OCI-LY1 (cell line): ENCODE results near the gene POU6F2.

Experiments used
- H2AFZ ChIP-seq: fragments of 200-600 bp; sonication (generic), shearing (Covaris generic); 2 replicates; pipeline ENCODE4 v1.6.0; 2014; ENCODE audit warnings: antibody characterized with exemption, mild to moderate bottlenecking, low read length
- H3F3A ChIP-seq: fragments of 200-600 bp; sonication (generic), shearing (Covaris generic); 2 replicates; pipeline ENCODE4 v1.6.0; 2014; ENCODE audit warnings: mild to moderate bottlenecking, antibody characterized with exemption, low read length, moderate library complexity; ENCODE audit not compliant: insufficient read depth
- H3K27ac ChIP-seq: fragments of 200-600 bp; sonication (generic); 2 replicates; pipeline ENCODE4 v1.5.1; 2014; ENCODE audit warnings: low read length, mixed run types, mild to moderate bottlenecking, low read depth; ENCODE audit not compliant: poor library complexity, severe bottlenecking
- H3K27me3 ChIP-seq: fragments of 200-600 bp; sonication (generic); 2 replicates; pipeline ENCODE4 v1.6.0; 2014; ENCODE audit warnings: antibody characterized with exemption, mild to moderate bottlenecking, low read length, moderate library complexity; ENCODE audit not compliant: insufficient read depth
- H3K36me3 ChIP-seq: fragments of 200-600 bp; sonication (generic); 2 replicates; pipeline ENCODE4 v1.6.1; 2014; ENCODE audit warnings: mild to moderate bottlenecking, antibody characterized with exemption, low read length, moderate library complexity, mixed read lengths; ENCODE audit not compliant: insufficient read depth
- H3K4me1 ChIP-seq: fragments of 200-600 bp; sonication (generic); 2 replicates; pipeline ENCODE4 v1.5.1; 2014; ENCODE audit warnings: mild to moderate bottlenecking, low read length, moderate library complexity; ENCODE audit not compliant: insufficient read depth, severe bottlenecking
- H3K4me2 ChIP-seq: fragments of 200-600 bp; sonication (generic), shearing (Covaris generic); 2 replicates; pipeline ENCODE4 v1.6.1; 2014; ENCODE audit warnings: low read length
- H3K4me3 ChIP-seq: fragments of 200-600 bp; sonication (generic); 2 replicates; pipeline ENCODE4 v1.5.1; 2014; ENCODE audit warnings: low read length, low read depth, mild to moderate bottlenecking, mixed read lengths; ENCODE audit not compliant: poor library complexity, severe bottlenecking
- H3K79me2 ChIP-seq: fragments of 200-600 bp; shearing (Covaris generic); 2 replicates; pipeline ENCODE4 v1.6.1; 2016; ENCODE audit warnings: mixed run types, low read length, mixed read lengths; ENCODE audit not compliant: insufficient read depth
- H3K9ac ChIP-seq: fragments of 200-600 bp; sonication (generic), shearing (Covaris generic); 2 replicates; pipeline ENCODE4 v1.6.1; 2014; ENCODE audit warnings: mild to moderate bottlenecking, low read length, mixed read lengths
- H3K9me2 ChIP-seq: fragments of 200-600 bp; sonication (generic), shearing (Covaris generic); 2 replicates; pipeline ENCODE4 v1.6.1; 2014; ENCODE audit warnings: low read depth, mild to moderate bottlenecking, low read length, mixed read lengths
- H3K9me3 ChIP-seq: fragments of 200-600 bp; shearing (Covaris generic); 2 replicates; pipeline ENCODE4 v1.6.1; 2014; ENCODE audit warnings: low read length, mixed read lengths
- H4K20me1 ChIP-seq: fragments of 200-600 bp; sonication (generic), shearing (Covaris generic); 2 replicates; pipeline ENCODE4 v1.6.0; 2016; ENCODE audit warnings: mild to moderate bottlenecking, low read length; ENCODE audit not compliant: insufficient read depth
- EZH2 ChIP-seq: fragments of 200-600 bp; sonication (generic), shearing (Covaris generic); IDR thresholded peaks from 2 replicates; pipeline ENCODE4 v1.8.0; 2017; ENCODE audit warnings: borderline replicate concordance, mixed run types, mild to moderate bottlenecking, antibody characterized with exemption, low read length, moderate library complexity, mixed read lengths
- TF ChIP-seq, protein P1 (sequence below): fragments of 200-600 bp; sonication (generic), shearing (Covaris generic); IDR thresholded peaks from 2 replicates; pipeline ENCODE4 v1.5.1; 2017; ENCODE audit warnings: mild to moderate bottlenecking, antibody characterized with exemption, low read length, moderate library complexity, mixed read lengths

POU6F2 gene

DNA sequence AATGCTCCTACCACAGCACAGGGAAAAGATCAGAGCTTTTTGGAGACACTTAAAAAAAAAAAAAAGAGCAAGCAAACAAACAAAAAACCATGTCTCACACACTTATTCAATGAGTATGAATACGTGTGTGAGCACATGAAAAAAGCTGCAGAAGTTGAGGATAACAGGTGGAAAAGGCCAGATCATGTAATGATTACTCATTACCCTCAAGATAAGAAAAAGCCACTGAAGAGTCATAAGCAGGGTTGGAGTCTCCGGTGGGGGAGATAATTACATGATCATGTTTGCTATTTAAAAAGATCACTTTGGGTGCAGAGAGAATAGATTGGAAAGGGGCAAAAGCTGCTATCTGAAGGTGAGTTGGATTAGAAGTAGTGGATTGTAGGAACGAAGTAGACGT is 77.0 kb downstream of the POU6F2 start:
- Histone ChIP-seq H3K9me2 (no peaks in the 10 kb centered on the region), H3K27ac (no peak overlapping the region), H3K79me2 (no peaks in the 10 kb centered on the region), H3K9ac (no peak overlapping the region), H3K4me2 (no peak overlapping the region), H3F3A (no peaks in the 10 kb centered on the region), H3K4me1 (no peaks in the 10 kb centered on the region), H3K4me3 (no peak overlapping the region), H4K20me1 (no peaks in the 10 kb centered on the region), H2AFZ (no peak overlapping the region), H3K9me3 (peaks cover 2% of the 10 kb centered on the region; the same call in 1 of the 2 replicates), H3K27me3 (no peaks in the 10 kb centered on the region), H3K36me3 (no peaks in the 10 kb centered on the region)
- TF ChIP-seq, protein P1, sequence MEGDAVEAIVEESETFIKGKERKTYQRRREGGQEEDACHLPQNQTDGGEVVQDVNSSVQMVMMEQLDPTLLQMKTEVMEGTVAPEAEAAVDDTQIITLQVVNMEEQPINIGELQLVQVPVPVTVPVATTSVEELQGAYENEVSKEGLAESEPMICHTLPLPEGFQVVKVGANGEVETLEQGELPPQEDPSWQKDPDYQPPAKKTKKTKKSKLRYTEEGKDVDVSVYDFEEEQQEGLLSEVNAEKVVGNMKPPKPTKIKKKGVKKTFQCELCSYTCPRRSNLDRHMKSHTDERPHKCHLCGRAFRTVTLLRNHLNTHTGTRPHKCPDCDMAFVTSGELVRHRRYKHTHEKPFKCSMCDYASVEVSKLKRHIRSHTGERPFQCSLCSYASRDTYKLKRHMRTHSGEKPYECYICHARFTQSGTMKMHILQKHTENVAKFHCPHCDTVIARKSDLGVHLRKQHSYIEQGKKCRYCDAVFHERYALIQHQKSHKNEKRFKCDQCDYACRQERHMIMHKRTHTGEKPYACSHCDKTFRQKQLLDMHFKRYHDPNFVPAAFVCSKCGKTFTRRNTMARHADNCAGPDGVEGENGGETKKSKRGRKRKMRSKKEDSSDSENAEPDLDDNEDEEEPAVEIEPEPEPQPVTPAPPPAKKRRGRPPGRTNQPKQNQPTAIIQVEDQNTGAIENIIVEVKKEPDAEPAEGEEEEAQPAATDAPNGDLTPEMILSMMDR: no peak
- TF ChIP-seq EZH2: no peak

DNA sequence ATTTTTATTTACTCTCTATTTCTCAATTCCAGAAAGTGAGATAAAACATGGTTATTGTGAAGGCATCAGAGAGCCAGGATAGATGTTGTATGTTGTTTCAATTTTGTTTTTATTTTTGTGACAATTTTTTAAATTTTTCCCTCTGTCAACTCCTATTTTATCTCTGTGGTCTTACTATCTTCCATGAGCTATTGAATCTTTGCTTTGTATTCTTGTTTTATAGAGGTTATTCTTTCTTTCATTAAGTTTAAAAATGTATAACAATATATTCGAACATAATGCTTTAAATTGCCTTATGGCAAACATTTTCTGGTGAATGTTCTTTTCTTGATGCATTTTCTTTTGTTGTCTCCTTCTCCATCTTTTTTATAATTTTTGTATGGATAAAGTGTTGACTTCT is 78.4 kb downstream of the POU6F2 start:
- Histone ChIP-seq H3K9ac (no peak overlapping the region), H3K79me2 (no peaks in the 10 kb centered on the region), H3K9me3 (peaks cover 2% of the 10 kb centered on the region; the same call in 1 of the 2 replicates), H4K20me1 (no peaks in the 10 kb centered on the region), H3K27ac (no peak overlapping the region), H3K27me3 (no peaks in the 10 kb centered on the region), H3K4me2 (no peak overlapping the region), H3F3A (no peaks in the 10 kb centered on the region), H3K4me3 (no peak overlapping the region), H3K36me3 (no peaks in the 10 kb centered on the region), H3K4me1 (no peaks in the 10 kb centered on the region), H3K9me2 (no peaks in the 10 kb centered on the region), H2AFZ (no peak overlapping the region)
- no peak for TF ChIP-seq EZH2
- TF ChIP-seq, protein P1: no peak

DNA sequence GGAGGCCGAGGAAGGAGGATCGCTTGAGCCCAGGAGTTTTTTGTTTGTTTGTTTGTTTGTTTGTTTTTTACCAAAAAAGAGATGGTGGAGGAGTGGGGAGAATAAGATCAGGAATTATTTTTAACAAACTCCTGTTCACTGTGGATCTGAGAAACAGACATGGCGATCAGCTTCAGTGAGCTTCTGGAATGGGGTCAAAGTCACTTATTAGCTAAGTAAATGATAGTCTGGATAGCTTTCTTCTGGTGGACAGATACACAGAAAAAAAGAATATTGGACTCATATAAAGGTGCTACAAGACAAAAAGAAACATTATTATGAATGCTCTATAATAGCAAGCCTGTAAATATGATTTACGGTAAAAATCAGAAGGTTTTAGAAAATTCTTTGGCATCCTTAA is 85.1 kb downstream of the POU6F2 start:
- H3K4me1 ChIP-seq: no peaks in the 10 kb centered on the region
- no peaks in the 10 kb centered on the region for H3K79me2 ChIP-seq

More for the DNA sequence above, 85.1 kb downstream of the POU6F2 start:
- H3K27me3 ChIP-seq: no peaks in the 10 kb centered on the region
- no peaks in the 10 kb centered on the region; the same call in 1 of the 2 replicates for H3K9me3 ChIP-seq
- no peak overlapping the region for H3K4me2 ChIP-seq
- H3K4me3 ChIP-seq: no peak overlapping the region
- no peaks in the 10 kb centered on the region for H4K20me1 ChIP-seq
- no peak overlapping the region for H3K27ac ChIP-seq
- no peak overlapping the region for H2AFZ ChIP-seq
- 0 out of 2 replicates have a peak, but pooled peaks cover 6% of the 10 kb centered on the region for H3K9me2 ChIP-seq
- H3K9ac ChIP-seq: no peak overlapping the region
- H3K36me3 ChIP-seq: no peaks in the 10 kb centered on the region
- H3F3A ChIP-seq: no peaks in the 10 kb centered on the region
- no peak for TF ChIP-seq EZH2
- TF ChIP-seq, protein P1: no peak
